Measurements from ENCODE around the gene ZSCAN5B.
"Not testable (repeated sequence)": the region's sequence is repeated elsewhere in the genome, so short reads cannot be mapped to it uniquely, and the experiment has no call there.

ZSCAN5B gene, protein sequence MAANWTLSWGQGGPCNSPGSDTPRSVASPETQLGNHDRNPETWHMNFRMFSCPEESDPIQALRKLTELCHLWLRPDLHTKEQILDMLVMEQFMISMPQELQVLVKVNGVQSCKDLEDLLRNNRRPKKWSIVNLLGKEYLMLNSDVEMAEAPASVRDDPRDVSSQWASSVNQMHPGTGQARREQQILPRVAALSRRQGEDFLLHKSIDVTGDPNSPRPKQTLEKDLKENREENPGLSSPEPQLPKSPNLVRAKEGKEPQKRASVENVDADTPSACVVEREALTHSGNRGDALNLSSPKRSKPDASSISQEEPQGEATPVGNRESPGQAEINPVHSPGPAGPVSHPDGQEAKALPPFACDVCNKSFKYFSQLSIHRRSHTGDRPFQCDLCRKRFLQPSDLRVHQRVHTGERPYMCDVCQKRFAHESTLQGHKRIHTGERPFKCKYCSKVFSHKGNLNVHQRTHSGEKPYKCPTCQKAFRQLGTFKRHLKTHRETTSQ

DNA sequence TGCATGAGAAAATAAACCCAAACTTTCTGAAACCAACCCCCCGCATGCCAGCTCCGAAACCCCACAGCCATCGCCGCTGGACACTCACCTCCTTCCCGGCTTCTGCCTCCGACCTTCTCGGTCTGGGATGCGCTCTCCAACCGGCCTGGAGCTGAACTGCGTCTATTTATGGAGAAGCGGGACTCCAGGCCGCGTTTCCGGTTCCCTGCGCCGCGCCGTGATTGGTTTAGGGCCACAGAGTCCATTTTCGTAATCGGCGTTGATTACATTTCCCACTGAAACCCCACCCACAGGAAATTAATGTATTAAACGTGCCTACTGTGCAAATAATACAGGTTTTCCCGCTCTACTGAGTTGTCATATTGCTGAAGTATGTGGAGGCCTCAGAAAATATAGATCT, at the start of gene ZSCAN5B:
ZSCAN5B (minus strand) TSS at position 138 of the 400 bp plus-strand sequence. CDS start 4,731 bp downstream, outside the sequence.
- not testable (repeated sequence) for DNase-seq

DNA sequence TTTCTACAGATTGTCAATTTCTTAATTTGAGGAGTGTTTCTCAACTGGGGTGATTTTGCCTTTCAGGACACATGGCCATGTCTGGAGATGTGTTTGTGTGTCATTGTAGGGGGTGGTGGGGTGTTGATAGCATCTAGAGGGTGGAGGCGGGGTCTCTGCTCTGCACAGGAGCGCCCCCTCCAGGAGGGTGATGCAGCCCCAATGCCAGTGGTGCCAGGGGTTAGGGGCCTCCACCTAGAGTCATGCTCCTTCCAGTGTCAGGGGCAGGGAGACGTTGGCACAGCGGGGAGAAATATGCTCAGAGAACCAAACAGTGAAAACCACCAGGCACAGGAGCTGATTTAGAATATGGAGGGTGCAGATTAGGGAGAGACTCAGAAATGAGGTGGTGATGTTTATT, 48.2 kb upstream of the ZSCAN5B start:
- DNase-seq, result not testable (repeated sequence)

DNA sequence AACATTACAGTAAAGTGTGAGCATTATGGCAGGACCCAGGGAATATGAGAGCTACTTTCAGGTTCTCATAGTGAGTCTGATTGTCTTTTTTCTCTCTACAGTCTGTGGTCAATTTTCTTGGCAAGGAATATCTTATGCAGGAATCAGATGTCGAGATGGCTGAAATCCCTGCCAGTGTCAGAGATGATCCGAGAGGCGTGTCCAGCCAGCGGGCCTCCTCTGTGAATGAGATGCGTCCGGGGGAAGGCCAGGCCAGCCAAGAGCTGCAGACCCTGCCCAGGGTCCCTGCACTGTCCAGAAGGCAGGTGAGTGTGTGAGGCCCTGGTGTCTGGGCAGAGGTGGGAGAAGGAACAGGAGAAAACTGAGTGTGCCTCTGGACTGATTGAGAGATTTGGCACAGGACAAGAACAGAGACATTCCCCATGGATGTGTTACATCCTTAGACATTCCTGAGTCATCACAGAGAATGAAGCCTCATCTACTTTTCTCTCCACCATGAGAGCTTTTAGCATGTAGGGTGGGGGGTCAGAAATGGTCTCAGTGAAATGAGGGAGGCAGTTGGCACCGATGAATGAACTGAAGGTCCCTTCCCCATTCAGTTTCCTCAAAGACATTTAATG, 47.6 kb upstream of the ZSCAN5B start:
- DNase-seq, result no peak

DNA sequence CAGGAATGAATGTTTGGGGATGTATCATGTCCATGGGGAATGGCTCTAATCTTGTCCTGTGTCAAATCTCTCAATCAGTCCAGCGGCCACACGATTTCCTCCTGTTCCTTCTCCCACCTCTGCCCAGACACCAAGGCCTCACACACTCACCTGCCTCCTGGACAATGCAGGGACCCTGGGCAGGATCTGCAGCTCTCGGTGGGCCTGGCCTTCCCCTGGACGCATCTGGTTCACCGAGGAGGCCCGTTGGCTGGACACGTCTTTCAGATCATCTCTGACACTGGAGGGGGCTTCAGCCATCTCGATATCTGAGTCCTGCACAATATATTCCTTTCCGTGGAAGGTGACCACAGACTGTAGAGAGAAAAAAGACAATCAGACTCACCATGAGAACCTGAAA, 25.9 kb upstream of the ZSCAN5B start:
- no peak for DNase-seq

DNA sequence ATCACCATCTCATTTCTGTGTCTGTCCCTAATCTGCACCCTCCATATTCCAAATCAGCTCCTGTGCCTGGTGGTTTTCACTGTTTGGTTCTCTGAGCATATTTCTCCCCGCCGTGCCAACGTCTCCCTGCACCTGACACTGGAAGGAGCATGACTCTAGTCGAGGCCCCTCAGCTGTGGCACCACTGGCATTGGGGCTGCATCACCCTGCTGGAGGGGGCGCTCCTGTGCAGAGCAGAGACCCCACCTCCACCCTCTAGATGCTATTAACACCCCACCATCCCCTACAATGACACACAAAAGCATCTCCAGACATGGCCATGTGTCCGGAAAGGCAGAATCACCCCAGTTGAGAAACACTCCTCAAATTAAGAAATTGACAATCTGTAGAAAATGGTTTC, 25.3 kb upstream of the ZSCAN5B start:
- DNase-seq, result no peak

DNA sequence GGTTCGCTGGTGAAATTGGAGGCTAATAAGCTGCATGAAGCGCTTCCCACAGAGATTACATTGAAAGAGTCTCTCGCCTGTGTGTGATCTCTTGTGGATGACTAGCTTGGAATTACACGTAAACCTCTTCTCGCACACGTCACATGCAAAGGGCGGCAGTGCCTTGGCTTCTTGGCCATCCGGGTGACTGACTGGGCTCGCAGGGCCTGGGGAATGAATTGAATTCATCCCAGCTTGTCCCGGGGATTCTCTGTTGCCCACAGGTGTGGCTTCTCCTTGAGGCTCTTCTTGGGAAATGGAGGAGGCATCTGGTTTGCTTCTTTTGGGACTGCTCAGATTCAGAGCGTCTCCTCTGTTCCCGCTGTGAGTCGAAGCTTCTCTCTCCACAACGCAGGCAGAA, 24.3 kb upstream of the ZSCAN5B start:
- no peak for DNase-seq

DNA sequence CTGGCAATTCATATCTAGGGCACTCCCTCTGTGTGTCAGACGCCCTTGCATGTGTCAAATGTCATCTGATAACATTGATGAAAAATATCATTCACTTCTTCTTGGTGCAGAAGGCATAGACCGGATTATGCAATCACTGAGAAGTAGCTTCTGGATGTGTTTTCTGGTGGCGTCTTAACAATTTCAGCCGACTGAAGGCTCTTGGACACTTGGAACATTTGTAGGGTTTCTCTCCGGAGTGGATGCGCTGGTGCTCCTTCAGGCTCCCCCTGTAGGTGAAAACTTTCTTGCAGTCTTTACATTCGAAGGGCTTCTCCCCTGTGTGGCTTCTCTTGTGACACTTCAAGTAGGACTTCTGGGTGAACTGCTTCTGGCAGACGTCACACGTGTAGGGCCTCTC, 23.9 kb upstream of the ZSCAN5B start:
- not testable (repeated sequence) for DNase-seq

DNA sequence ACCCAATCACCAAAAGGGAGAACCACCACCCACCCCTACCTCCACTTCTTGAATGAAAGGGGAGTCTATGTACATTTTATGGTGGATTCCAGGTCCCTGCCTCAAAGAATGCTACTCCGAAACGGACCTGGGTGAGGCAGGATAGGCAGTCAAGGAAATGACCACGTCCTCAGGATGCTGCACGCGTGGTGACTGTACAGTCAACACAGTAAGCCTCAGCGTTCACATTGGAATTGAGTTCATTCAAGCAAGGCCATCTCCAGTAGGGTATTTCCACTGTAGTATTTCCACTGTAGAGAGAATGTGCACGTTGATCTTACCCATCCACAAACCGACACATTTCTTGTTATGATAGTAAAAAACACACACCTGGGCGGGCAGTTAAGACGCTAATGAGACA, 21.4 kb upstream of the ZSCAN5B start:
- DNase-seq, result no peak

DNA sequence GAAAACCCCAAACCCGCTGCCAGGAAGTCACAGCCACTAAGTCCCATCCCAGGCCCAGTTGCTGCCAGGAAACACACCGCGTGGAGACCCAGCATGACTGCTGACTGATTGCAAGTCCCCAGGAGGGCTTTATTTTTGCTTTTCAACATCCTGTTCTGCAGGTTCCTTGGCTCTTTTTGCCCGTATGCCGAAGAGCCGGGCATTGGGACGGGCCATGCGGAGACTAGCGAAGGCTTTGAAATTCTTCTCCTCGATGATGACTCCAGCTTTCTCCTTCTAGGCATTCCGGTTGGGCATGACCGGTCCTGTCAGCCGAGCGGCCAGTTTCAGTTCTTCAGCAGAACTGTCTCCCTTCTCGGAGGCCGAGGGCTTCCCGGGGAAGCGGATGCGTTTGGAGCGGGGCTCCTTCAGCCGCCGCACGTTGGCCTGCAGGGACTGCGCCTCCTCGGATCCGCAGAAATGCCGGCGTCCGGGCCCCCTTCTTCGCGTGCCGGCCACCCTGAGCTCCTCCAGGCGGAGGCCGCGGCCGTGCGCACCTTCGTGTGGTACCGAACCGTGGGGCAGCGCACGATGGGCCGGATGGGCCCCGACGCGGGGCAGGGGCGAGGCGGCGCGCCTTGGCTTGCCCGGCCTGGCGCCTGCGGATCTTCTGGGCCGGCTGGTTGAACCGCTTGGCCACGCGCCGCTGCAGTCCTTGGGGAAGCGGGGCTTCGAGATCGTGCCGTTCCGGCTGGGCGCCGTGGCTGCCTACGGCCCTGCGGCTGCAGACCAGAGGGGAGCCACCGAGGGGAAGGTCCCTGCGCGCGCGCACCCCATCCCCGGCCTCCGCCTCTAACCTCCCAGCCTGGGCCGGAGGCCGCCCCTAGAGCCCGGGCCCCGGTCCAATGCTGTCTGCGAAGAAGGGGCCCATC, 19.7 kb upstream of the ZSCAN5B start:
- no peak for DNase-seq

DNA sequence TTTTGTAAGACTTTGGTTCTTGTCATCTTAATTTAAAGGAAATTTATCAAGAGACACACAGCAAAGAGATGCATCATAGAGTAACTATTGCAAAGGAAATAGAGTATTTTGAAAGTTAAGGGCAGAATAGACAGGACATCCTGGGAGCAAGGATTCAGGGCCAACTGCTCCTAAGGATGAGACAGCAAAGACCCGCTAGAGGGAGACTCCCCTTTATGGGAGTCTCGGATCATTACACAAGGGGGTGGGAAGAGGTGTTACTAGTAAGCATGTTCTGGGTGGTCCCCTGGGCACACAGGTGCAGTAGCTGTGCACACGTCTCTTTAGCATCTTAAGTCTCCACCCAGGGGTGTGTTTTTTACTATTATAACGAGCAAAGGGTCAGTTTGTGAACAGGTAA, 14.1 kb upstream of the ZSCAN5B start:
- DNase-seq, result no peak

DNA sequence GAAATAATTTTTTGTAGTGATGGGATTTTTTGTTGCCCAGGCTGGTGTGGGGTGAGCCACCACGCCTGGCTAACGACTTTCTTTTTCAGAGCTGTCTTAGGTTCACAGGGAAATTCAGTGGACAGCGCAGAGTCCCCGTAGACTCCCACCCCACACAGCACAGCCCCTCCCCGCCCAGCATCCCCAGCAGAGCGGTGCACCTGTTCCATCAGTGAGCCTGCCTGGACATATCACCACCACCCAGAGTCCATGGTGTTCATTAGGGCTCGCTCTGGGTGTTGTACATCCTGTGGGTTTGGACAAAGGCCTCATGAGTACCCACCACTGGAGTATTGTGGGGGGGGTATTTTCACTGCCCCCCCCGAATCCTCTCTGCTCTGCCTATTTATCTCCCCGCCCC, 12.5 kb upstream of the ZSCAN5B start:
- DNase-seq, result not testable (repeated sequence)

DNA sequence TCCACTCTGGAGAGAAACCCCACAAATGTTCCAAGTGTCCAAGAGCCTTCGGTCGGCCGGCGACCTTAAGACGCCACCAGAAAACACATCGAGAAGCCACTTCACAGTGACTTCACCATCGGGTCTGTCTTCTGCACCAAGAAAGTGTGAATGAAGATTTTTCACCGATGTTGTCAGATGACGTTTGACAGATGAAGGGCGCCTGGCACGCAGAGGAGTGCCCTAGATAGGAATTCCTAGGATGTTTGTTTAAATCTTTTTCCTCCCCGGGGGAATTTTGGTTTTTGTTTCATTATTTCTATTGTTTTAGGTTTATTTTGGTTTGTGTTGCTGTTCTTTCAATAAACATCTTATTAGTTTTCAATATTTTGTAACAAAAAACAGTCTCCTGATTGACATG, 11.5 kb upstream of the ZSCAN5B start:
- DNase-seq, result no peak

DNA sequence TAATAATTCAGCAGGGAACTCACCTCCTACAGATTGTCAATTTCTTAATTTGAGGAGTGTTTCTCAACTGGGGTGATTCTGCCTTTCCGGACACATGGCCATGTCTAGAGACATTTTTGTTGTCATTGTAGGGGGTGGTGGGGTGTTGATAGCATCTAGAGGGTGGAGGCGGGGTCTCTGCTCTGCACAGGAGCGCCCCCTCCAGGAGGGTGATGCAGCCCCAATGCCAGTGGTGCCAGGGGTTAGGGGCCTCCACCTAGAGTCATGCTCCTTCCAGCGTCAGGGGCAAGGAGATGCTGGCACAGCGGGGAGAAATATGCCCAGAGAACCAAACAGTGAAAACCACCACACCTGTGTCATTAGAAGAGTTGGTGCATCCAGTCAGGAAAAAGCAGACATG, 10.0 kb upstream of the ZSCAN5B start:
- not testable (repeated sequence) for DNase-seq

DNA sequence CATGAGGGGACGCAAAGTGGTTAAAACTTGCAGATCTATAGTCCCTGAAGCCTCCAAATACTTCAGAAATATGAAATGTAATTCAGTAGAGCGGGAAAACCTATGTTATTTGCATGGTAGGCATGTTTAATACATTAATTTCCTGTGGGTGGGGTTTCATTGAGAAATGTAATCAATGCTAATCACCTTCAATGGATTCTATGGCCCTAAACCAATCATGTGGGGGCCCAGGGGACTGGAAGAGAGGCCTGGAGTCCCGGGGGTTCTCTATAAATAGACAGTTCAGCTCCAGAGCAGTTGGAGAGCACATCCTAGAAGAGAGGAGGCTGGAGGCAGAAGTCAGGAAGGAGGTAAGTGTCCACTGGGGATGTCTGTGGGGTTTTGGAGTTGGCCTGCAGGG, 4.4 kb upstream of the ZSCAN5B start, which contains the start of gene ZSCAN5C:
ZSCAN5C (plus strand) TSS at position 301 of the 400 bp plus-strand sequence. CDS start 3,641 bp downstream, outside the sequence.
- DNase-seq, result no peak

DNA sequence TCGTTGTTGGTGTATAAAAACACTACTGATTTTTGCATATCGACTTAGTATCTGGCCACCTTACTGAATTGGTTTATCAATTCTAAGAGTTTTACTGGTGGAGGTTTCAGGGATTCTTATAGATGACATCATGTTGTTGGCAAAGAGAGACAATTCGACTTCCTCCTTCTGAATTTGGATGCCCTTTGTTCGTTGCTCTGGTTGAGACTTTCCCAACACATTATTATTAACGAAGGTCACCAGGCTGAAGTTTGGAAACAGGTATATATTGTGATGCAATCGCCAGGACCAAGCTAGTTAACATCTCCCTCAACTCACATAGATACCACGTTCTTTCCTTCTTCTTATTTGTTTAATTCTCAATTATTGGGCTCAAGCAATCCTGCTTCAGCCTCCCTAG, 2.1 kb upstream of the ZSCAN5B start:
- DNase-seq, result no peak

DNA sequence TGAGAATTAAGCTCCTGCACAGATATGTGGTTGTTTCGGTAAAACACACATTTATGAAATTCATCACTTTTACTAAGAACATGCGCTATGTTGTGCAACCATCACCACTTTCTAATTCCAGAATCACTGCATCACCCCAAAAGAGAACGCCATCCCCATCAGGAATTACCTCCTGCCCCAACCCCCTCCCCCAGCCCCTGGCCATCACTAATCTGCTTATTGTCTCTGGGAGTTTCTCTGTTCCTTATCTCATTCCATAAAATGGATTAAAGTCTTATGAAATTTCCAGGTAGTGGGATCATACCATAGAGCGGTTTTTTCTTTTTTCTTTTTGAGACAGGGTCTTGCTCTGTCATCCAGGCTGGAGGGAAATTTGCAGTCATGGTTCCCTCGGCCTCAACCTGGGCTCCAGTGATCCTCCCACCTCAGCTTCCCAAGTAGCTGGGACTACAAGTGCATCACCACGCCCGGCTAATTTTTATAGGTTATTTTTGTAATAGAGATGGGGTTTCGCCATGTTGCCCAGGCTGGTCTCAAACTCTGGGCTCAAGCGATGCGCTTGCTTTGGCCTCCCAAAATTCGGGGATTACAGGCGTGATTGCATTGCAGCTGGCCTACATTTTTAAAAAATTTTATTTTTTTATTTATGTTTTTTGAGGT, 3.5 kb downstream of the ZSCAN5B start:
- DNase-seq, result no peak

DNA sequence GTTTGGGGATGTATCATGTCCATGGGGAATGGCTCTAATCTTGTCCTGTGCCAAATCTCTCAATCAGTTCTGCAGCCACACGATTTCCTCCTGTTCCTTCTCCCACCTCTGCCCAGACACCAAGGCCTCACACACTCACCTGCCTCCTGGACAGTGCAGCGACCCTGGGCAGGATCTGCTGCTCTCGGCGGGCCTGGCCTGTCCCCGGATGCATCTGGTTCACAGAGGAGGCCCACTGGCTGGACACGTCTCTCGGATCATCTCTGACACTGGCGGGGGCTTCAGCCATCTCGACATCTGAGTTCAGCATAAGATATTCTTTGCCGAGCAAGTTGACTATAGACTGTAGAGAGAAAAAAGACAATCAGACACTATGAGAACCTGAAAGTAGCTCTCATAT, 5.9 kb downstream of the ZSCAN5B start:
- DNase-seq, result no peak

DNA sequence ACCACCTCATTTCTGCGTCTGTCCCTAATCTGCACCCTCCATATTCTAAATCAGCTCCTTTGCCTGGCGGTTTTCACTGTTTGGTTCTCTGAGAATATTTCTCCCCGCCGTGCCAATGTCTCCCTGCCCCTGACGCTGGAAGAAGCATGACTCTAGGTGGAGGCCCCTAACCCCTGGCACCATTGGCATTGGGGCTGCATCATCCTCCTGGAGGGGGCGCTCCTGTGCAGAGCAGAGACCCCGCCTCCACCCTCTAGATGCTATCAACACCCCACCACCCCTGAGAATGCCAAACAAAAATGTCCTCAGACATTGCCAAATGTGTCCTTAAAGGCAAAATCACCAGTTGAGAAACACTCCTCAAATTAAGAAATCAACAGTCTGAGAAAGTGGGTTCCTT, 6.5 kb downstream of the ZSCAN5B start:
- no peak for DNase-seq

DNA sequence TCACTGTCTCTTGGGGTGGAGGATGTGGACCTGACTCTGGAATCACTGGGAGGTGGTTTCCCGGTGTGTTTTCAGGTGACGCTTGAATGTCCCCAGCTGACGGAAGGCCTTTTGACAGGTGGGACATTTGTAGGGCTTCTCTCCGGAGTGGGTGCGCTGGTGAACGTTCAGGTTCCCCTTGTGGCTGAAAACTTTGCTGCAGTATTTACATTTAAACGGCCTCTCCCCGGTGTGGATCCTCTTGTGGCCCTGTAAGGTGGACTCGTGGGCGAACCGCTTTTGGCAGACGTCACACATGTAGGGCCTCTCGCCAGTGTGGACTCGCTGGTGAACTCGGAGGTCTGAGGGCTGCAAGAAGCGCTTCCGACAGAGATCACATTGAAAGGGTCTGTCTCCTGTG, 7.8 kb downstream of the ZSCAN5B start:
- no peak for DNase-seq

DNA sequence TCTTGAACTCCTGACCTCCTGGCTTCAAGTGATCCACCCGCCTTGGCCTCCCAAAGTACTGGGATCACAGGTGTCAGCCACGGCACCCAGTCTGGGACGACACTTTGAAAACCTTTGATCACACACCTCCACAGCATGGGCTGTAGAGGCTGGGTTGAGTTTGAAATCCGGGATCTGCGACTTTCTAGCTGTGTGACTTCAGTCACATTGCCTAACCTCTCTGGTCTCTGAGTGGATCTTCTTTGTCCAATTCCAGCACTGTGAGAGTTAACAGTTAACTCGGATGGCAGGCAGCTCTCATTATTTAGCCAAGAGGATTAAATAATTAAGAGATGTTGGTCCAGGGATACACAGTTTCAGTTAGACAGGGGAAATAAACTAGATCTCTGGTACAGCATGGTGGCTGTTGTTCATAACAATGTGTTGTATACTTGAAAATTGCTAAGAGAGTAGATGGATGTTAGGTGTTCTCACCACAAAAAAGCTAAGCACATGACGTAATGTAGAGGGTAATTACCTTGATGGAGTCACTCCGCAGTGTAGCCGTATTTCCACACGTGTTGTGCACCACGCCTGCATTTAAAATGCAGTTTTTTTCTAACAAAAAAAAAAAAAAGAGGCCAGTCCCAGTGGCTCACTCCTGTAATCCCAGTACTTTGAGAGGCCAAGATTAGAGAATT, 19.9 kb downstream of the ZSCAN5B start:
- DNase-seq, result no peak

DNA sequence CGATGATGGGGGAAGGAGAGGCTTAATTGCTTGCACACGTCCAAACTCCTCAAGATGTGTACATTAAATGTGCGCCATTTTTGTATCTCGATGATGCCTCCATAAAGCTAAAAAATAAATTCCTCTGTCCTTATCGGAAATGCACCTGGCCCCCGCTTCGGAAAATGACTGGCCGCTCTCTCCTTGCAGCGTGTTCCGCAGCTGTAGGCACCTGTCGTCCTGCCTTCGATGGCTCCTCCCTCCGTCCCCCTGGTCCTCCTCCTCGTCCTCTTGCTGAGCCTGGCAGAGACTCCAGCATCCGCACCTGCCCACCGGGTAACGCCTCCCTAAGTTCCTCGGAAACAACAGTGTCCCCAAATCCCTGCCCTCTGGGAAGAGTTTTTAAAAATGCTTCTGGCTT, 20.7 kb downstream of the ZSCAN5B start:
- DNase-seq, result no peak

DNA sequence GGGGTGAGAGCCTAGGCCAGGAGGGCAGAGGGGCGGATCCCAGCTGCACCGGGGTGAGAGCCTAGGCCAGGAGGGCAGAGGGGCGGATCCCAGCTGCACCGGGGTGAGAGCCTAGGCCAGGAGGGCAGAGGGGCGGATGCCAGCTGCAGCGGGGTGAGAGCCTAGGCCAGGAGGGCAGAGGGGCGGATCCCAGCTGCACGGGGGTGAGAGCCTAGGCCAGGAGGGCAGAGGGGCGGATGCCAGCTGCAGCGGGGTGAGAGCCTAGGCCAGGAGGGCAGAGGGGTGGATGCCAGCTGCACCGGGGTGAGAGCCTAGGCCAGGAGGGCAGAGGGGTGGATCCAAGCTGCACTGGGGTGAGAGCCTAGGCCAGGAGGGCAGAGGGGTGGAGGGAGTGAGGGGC, 21.3 kb downstream of the ZSCAN5B start:
- DNase-seq, result not testable (repeated sequence)
